GM12892 (cell line): ENCODE measurements around the gene KRTAP10-9.

ENCODE experiments used
- POLR2A ChIP-seq: IDR thresholded peaks from 2 replicates; pipeline ENCODE4 v1.6.1; 2011; ENCODE audit warnings: low read depth, low read length, control low read depth
- POLR2AphosphoS5 ChIP-seq: IDR thresholded peaks from 2 replicates; pipeline ENCODE4 v1.6.1; 2011; ENCODE audit warnings: low read depth, low read length, control low read depth
- TAF1 ChIP-seq: IDR thresholded peaks from 2 replicates; pipeline ENCODE4 v1.6.1; 2011; ENCODE audit warnings: low read depth, mild to moderate bottlenecking, control low read depth, low read length, borderline replicate concordance

- TF ChIP-seq POLR2AphosphoS5 (no peak), POLR2A (no peak), TAF1 (no peak)
Observed at GRCh38 chr21:44670642-44671432, 43.9 kb downstream of the KRTAP10-9 start.
